Endodermal cell (in vitro differentiated cells): ENCODE results near the gene ENPEP. TPM values are rescaled to one million over a fixed set of nuclear protein-coding genes. Genes with fewer than 3 reads are reported as not detected.

Experiments used
- DNase-seq: peaks from one replicate; pipeline ENCODE4 v3.0.0-alpha.2; 2017
- H3K27ac ChIP-seq: 2 replicates; pipeline ENCODE4 v1.5.1; 2013; ENCODE audit warnings: mild to moderate bottlenecking, low read depth, low read length, moderate library complexity
- H3K27me3 ChIP-seq: 2 replicates; pipeline ENCODE4 v1.6.1; 2013; ENCODE audit warnings: mild to moderate bottlenecking, low read length, moderate library complexity; ENCODE audit not compliant: insufficient read depth, control insufficient read depth, poor library complexity, severe bottlenecking
- H3K36me3 ChIP-seq: 2 replicates; pipeline ENCODE4 v1.7.0; 2013; ENCODE audit warnings: mild to moderate bottlenecking, low read length, moderate library complexity; ENCODE audit not compliant: control insufficient read depth, insufficient read depth
- H3K4me1 ChIP-seq: one replicate; pipeline ENCODE4 v1.7.0; 2013; ENCODE audit warnings: low read length; ENCODE audit not compliant: control insufficient read depth, insufficient read depth
- H3K4me3 ChIP-seq: 2 replicates; pipeline ENCODE4 v1.5.1; 2013; ENCODE audit warnings: mild to moderate bottlenecking, low read length, moderate library complexity
- H3K9ac ChIP-seq: 2 replicates; pipeline ENCODE4 v1.6.1; 2013; ENCODE audit warnings: mild to moderate bottlenecking, low read length, moderate library complexity; ENCODE audit not compliant: poor library complexity, severe bottlenecking; ENCODE audit errors: extremely low read depth
- H3K9me3 ChIP-seq: 2 replicates; pipeline ENCODE4 v1.6.1; 2013; ENCODE audit warnings: mild to moderate bottlenecking, low read length, moderate library complexity; ENCODE audit not compliant: control insufficient read depth
- H3K27ac Mint-ChIP-seq: 2 replicates; pipeline ENCODE4 v1.8.0; 2020; ENCODE audit warnings: mixed read lengths
- H3K27me3 Mint-ChIP-seq: 2 replicates; pipeline ENCODE4 v1.8.0; 2021; ENCODE audit warnings: mild to moderate bottlenecking, mixed read lengths; ENCODE audit not compliant: insufficient read depth
- H3K36me3 Mint-ChIP-seq: 2 replicates; pipeline ENCODE4 v1.8.0; 2020; ENCODE audit warnings: low read depth, mixed read lengths
- H3K4me1 Mint-ChIP-seq: 2 replicates; pipeline ENCODE4 v1.8.0; 2020; ENCODE audit warnings: mixed read lengths
- H3K4me3 Mint-ChIP-seq: 2 replicates; pipeline ENCODE4 v1.8.0; 2020; ENCODE audit warnings: mild to moderate bottlenecking, moderate library complexity, mixed read lengths
- H3K9me3 Mint-ChIP-seq: 2 replicates; pipeline ENCODE4 v1.8.0; 2020; ENCODE audit warnings: mild to moderate bottlenecking, mixed read lengths
- CTCF ChIP-seq: fragments of 200-600 bp; sonication (generic); conservative IDR thresholded peaks from 2 replicates; pipeline ENCODE4 v1.5.0; 2021; ENCODE audit warnings: antibody characterized with exemption, mild to moderate bottlenecking
- WGBS, 2 experiments: methylation state at CpG; one replicate each; pipeline versions ENCODE4 v1.1.5 to v1.1.7; 2013; ENCODE audit warnings: missing lambda C conversion rate in 2 of 2, mixed read lengths in 1 of 2; ENCODE audit not compliant: insufficient coverage in 1 of 2, insufficient read length in 1 of 2; 5-methylcytosine and 5-hydroxymethylcytosine counted together
- total RNA-seq, 2 donors: library from RNA; stranded (reverse); fragmentation: NEBNext Ultra II Directional in 1 of 2; extraction: Animal tissue kit (Norgen Biotek cat#: 25700) in 1 of 2; gene quantifications; 2 replicates in 1 of 2; 3 replicates in 1 of 2; pipeline ENCODE4 v1.2.1, GENCODE V29; 2021

Gene ENPEP
- total RNA-seq, 2 donors from 2014 or later, result 4.6 to 9.4 TPM

- DNase-seq, result peak; percentile 49
- TF ChIP-seq CTCF, result no peak
- Histone ChIP-seq H3K9me3 (no peaks in the 10 kb centered on the region), H3K27me3 (no peaks in the 10 kb centered on the region), H3K36me3 (no peaks in the 10 kb centered on the region), H3K4me3 (no peak overlapping the region), H3K9ac (no peak overlapping the region), H3K4me1 (no peaks in the 10 kb centered on the region), H3K27ac (no peak overlapping the region)
- H3K36me3 Mint-ChIP-seq, result peaks cover 2% of the 10 kb centered on the region
- no peak overlapping the region for H3K4me3 Mint-ChIP-seq
- H3K27ac Mint-ChIP-seq, result no peak overlapping the region
- H3K4me1 Mint-ChIP-seq, result no peaks in the 10 kb centered on the region
- WGBS, 2 experiments, result 96 to 98% methylated on average over 14 to 36 of the region's 36 CpGs
- H3K27me3 Mint-ChIP-seq, result no peaks in the 10 kb centered on the region
- no peaks in the 10 kb centered on the region for H3K9me3 Mint-ChIP-seq
These were observed 111.8 kb downstream of the ENPEP start for GRCh38 chr4:110587666-110588285.

- no peak overlapping the region for H3K27ac ChIP-seq
- peaks cover 1% of the 10 kb centered on the region for H3K36me3 ChIP-seq
- H3K27me3 Mint-ChIP-seq, result no peaks in the 10 kb centered on the region
- H3K9ac ChIP-seq, result no peak overlapping the region
- no peak overlapping the region for H3K27ac Mint-ChIP-seq
- TF ChIP-seq CTCF, result no peak
- H3K36me3 Mint-ChIP-seq, result peaks cover 8% of the 10 kb centered on the region
- no peaks in the 10 kb centered on the region for H3K9me3 Mint-ChIP-seq
- no peaks in the 10 kb centered on the region for H3K27me3 ChIP-seq
- peaks cover 2% of the 10 kb centered on the region for H3K9me3 ChIP-seq
- DNase-seq, result no peak
- H3K4me3 ChIP-seq, result no peak overlapping the region
- no peak overlapping the region for H3K4me3 Mint-ChIP-seq
- H3K4me1 Mint-ChIP-seq, result no peaks in the 10 kb centered on the region
- no peaks in the 10 kb centered on the region for H3K4me1 ChIP-seq
These were observed 113.3 kb downstream of the ENPEP start for GRCh38 chr4:110589297-110589696.

GRCh38 chr4:110595583-110595982 lies 119.6 kb downstream of the ENPEP start:
- Mint-ChIP-seq H3K4me1 (no peaks in the 10 kb centered on the region), H3K27ac (no peak overlapping the region), H3K4me3 (no peak overlapping the region), H3K27me3 (no peaks in the 10 kb centered on the region), H3K36me3 (peaks cover 50% of the 10 kb centered on the region), H3K9me3 (peaks cover 26% of the 10 kb centered on the region)
- DNase-seq, result no peak
- WGBS, 2 experiments, result 65% methylated on average over 1 of the region's 1 CpG; no CpG with 5 or more reads in 1 of the 2 experiments
- H3K9ac ChIP-seq, result no peak overlapping the region
- H3K27ac ChIP-seq, result no peak overlapping the region
- no peak overlapping the region for H3K4me3 ChIP-seq
- no peaks in the 10 kb centered on the region for H3K4me1 ChIP-seq
- H3K27me3 ChIP-seq, result no peaks in the 10 kb centered on the region
- TF ChIP-seq CTCF, result no peak
- H3K36me3 ChIP-seq, result peaks cover 41% of the 10 kb centered on the region
- H3K9me3 ChIP-seq, result peaks cover 53% of the 10 kb centered on the region
